ENCODE measurements around the gene PADI6. TPM values are rescaled to one million over a fixed set of nuclear protein-coding genes. Genes with fewer than 3 reads are reported as not detected.
A peak's percentile ranks its signal among the peaks of the same experiment; 100 is the strongest.

PADI6 gene
- total and polyA plus RNA-seq, 2 of the 8 experiments (the other 6 are each of a cell fraction or from before 2014, with no cell fraction given): not detected

- H4K91ac ChIP-seq (replicated peaks; ENCODE audit: insufficient read length, low read length): no peak overlapping the region
- no peak overlapping the region; the same call in 1 of the 2 replicates for H2BK12ac ChIP-seq (ENCODE audit: low read depth, low read length)
- H3K27ac ChIP-seq (ENCODE audit: low read depth, low read length): no peak overlapping the region
- no peak overlapping the region for H2BK5ac ChIP-seq (ENCODE audit: low read depth, low read length)
- no peak overlapping the region for H3K23ac ChIP-seq (ENCODE audit: insufficient read length)
- no peak overlapping the region for H4K5ac ChIP-seq (ENCODE audit: insufficient read length, low read depth, low read length)
- no peak overlapping the region for H2BK120ac ChIP-seq (replicated peaks; ENCODE audit: low read depth, low read length)
- no peak overlapping the region for H3K56ac ChIP-seq (replicated peaks; ENCODE audit: insufficient read length, low read depth, low read length)
- H3K23me2 ChIP-seq (ENCODE audit: low read depth, low read length): no peaks in the 10 kb centered on the region
- no peaks in the 10 kb centered on the region for H3K79me1 ChIP-seq (ENCODE audit: low read depth, low read length)
- H2BK15ac ChIP-seq (ENCODE audit: low read length): 0 out of 2 replicates have a peak overlapping the region, but pooled peaks have one; percentile 9
- H3K14ac ChIP-seq (ENCODE audit: insufficient read length): no peak overlapping the region
- no peak overlapping the region; the same call in 1 of the 2 replicates for H3K18ac ChIP-seq (ENCODE audit: extremely low read depth, low read length)
- no peak overlapping the region for H2AFZ ChIP-seq (ENCODE audit: low read length)
- no peaks in the 10 kb centered on the region for H3K79me2 ChIP-seq (ENCODE audit: control insufficient read depth in 1 of 2, insufficient read depth in 2 of 2, low read length in 2 of 2)
- H3K9me3 ChIP-seq (ENCODE audit: insufficient read depth in 2 of 2, low read depth in 1 of 2, low read length in 1 of 2): no peaks in the 10 kb centered on the region
- POLR2A ChIA-PET (ENCODE audit: partially characterized antibody): interaction anchor here (0.6 to 3.3 kb wide), 8 partner anchors 11 to 93 kb away, joined by 3 to 13 read pairs (median 4); no protein-coding TSS in a partner anchor
- H3K4me3 ChIP-seq (ENCODE audit: extremely low read depth in 1 of 4, insufficient read depth in 2 of 4, low read depth in 3 of 4, low read length in 4 of 4): peak overlapping the region in 1 of 4 experiments; percentile 7; a peak in 3 of 8 replicates
- DNase-seq (ENCODE audit: low read depth in 1 of 2, low spot score in 2 of 2) (no peak), FAIRE-seq (peak; percentile 65)
- H3K27me3 ChIP-seq (replicated peaks in 1 of 4; ENCODE audit: control insufficient read depth in 3 of 4, extremely low read depth in 1 of 4, insufficient read depth in 3 of 4, low read length in 3 of 4): no peaks in the 10 kb centered on the region; a peak in 1 of 7 replicates
- WGBS, 2 experiments (ENCODE audit: extremely low coverage in 1 of 2, insufficient coverage in 1 of 2, insufficient read length in 1 of 2, insufficient replicate concordance in 2 of 2, low coverage in 1 of 2, low lambda C conversion rate in 2 of 2, missing lambda C conversion rate in 1 of 2): 48% methylated on average over 16 of the region's 16 CpGs; no CpG with 5 or more reads in 1 of the 2 experiments
- H2AK5ac ChIP-seq (ENCODE audit: low read depth, low read length): no peak overlapping the region; the same call in 1 of the 2 replicates
- H4K8ac ChIP-seq (ENCODE audit: extremely low read depth, insufficient read depth, low read length): no peak overlapping the region; the same call in 1 of the 2 replicates
- H2BK20ac ChIP-seq (ENCODE audit: low read length): no peak overlapping the region
- H3K4me1 ChIP-seq (replicated peaks in 1 of 4; ENCODE audit: control insufficient read depth in 3 of 4, insufficient read depth in 4 of 4, low read length in 3 of 4): peaks cover 5 to 12% (median 10%) of the 10 kb centered on the region in 4 experiments; a peak in 6 of 7 replicates
- peak overlapping the region; percentile 17 to 69 for H3K4me2 ChIP-seq (ENCODE audit: insufficient read depth in 1 of 2, low read depth in 2 of 2, low read length in 2 of 2)
- CTCF ChIA-PET (ENCODE audit: partially characterized antibody): interaction anchor here (0.7 to 1.6 kb wide), 11 partner anchors 10 to 256 kb away, joined by 3 to 4 read pairs (median 3); no protein-coding TSS in a partner anchor
- no peaks in the 10 kb centered on the region for H4K20me1 ChIP-seq (replicated peaks in 1 of 2; ENCODE audit: control insufficient read depth in 1 of 2, insufficient read depth in 2 of 2, low read length in 2 of 2)
- H3K36me3 ChIP-seq (ENCODE audit: control insufficient read depth in 2 of 4, insufficient read depth in 4 of 4, low read length in 3 of 4): no peaks in the 10 kb centered on the region
- H3K9ac ChIP-seq (replicated peaks in 1 of 4; ENCODE audit: extremely low read depth in 1 of 4, low read depth in 3 of 4, low read length in 3 of 4): no peak overlapping the region
- H3K4ac ChIP-seq (replicated peaks; ENCODE audit: insufficient read length, low read depth, low read length): no peak overlapping the region
- TF ChIP-seq SP1 (IDR thresholded peaks at IDR 0.05; ENCODE audit: low read depth, low read length) (peak; percentile 81), MAX (IDR thresholded peaks at IDR 0.05) (peak; percentile 28), RXRA (IDR thresholded peaks at IDR 0.05; ENCODE audit: insufficient read depth, low read depth, low read length) (no peak), USF2 (IDR thresholded peaks at IDR 0.05; ENCODE audit: low read length) (peak; percentile 90), HDAC2 (IDR thresholded peaks at IDR 0.05; ENCODE audit: borderline replicate concordance in 1 of 2, low read depth in 2 of 2, low read length in 2 of 2) (0 out of 4 replicates have a peak, but pooled peaks of 1 of the 2 experiments have one; percentile 2), RAD21 (IDR thresholded peaks at IDR 0.05 in 1 of 2, conservative IDR thresholded peaks at IDR 0.05 in 1 of 2; ENCODE audit: low read depth in 2 of 2, low read length in 2 of 2) (no peak), EZH2 (IDR thresholded peaks at IDR 0.05; ENCODE audit: low read depth, low read length, severe bottlenecking) (no peak), E2F6 (IDR thresholded peaks at IDR 0.05) (no peak)
Observed at GRCh38 chr1:17377325-17377953, 5.4 kb downstream of the PADI6 start.
